Activated T-cell treated with anti-CD3 and anti-CD28 coated beads for 1 hour (primary cell): ENCODE data around the gene PTBP2.

Source experiments
- DNase-seq: peaks from one replicate; pipeline ENCODE4 v3.0.0-alpha.2; 2020; ENCODE audit warnings: low read depth

PTBP2 gene

GRCh38 chr1:96721416-96722160 lies at the start of gene PTBP2:
Gene PTBP2, plus strand, starts transcription at chr1:96721784. Its CDS starts 81 bp downstream, at chr1:96721865.
- DNase-seq = peak; percentile 75

GRCh38 chr1:96674915-96675314 lies 46.7 kb upstream of the PTBP2 start:
- DNase-seq = no peak

- no peak for DNase-seq
Measured at GRCh38 chr1:96682056-96682455, 39.5 kb upstream of the PTBP2 start.

GRCh38 chr1:96683931-96684330 lies 37.7 kb upstream of the PTBP2 start:
- DNase-seq = no peak

- DNase-seq = no peak
Measured at GRCh38 chr1:96684744-96685143, 36.8 kb upstream of the PTBP2 start.

GRCh38 chr1:96688767-96689166 lies 32.8 kb upstream of the PTBP2 start:
- no peak for DNase-seq

GRCh38 chr1:96695954-96696353 lies 25.6 kb upstream of the PTBP2 start:
- no peak for DNase-seq

- no peak for DNase-seq
Measured at GRCh38 chr1:96698342-96698983, 23.1 kb upstream of the PTBP2 start.

GRCh38 chr1:96703186-96703585 lies 18.4 kb upstream of the PTBP2 start:
- no peak for DNase-seq

GRCh38 chr1:96707023-96707422 lies 14.6 kb upstream of the PTBP2 start:
- no peak for DNase-seq

GRCh38 chr1:96708482-96708881 lies 13.1 kb upstream of the PTBP2 start:
- DNase-seq = no peak

- no peak for DNase-seq
Measured at GRCh38 chr1:96710708-96711477, 10.7 kb upstream of the PTBP2 start.

GRCh38 chr1:96713649-96714048 lies 7.9 kb upstream of the PTBP2 start:
- DNase-seq = no peak

- no peak for DNase-seq
Measured at GRCh38 chr1:96714881-96715280, 6.7 kb upstream of the PTBP2 start.

GRCh38 chr1:96715482-96715881 lies 6.1 kb upstream of the PTBP2 start:
- DNase-seq = no peak

- no peak for DNase-seq
Measured at GRCh38 chr1:96721053-96721415, 550 bp upstream of the PTBP2 start.

- DNase-seq = no peak
Measured at GRCh38 chr1:96722161-96722922, 758 bp downstream of the PTBP2 start.

GRCh38 chr1:96722958-96723357 lies 1.4 kb downstream of the PTBP2 start:
- DNase-seq = no peak

- DNase-seq = no peak
Measured at GRCh38 chr1:96723377-96723776, 1.8 kb downstream of the PTBP2 start.

- DNase-seq = no peak
Measured at GRCh38 chr1:96723936-96724335, 2.4 kb downstream of the PTBP2 start.

- DNase-seq = no peak
Measured at GRCh38 chr1:96727860-96728259, 6.3 kb downstream of the PTBP2 start.

- DNase-seq = no peak
Measured at GRCh38 chr1:96730574-96731298, 9.2 kb downstream of the PTBP2 start.
